Karpas-422 (cell line): Measurements from ENCODE around the gene TTLL11. TPM values are rescaled to one million over a fixed set of nuclear protein-coding genes. Genes with fewer than 3 reads are reported as not detected.

Source experiments
- DNase-seq: peaks from one replicate; pipeline ENCODE4 v3.0.0-alpha.2; 2015
- H2AFZ ChIP-seq: fragments of 200-600 bp; sonication (generic); 2 replicates; pipeline ENCODE4 v1.6.1; 2014; ENCODE audit warnings: antibody characterized with exemption, low read length, mixed read lengths
- H3K27ac ChIP-seq: fragments of 200-600 bp; sonication (generic); 2 replicates; pipeline ENCODE4 v1.5.1; 2014; ENCODE audit warnings: mild to moderate bottlenecking, low read length, moderate library complexity
- H3K27me3 ChIP-seq: fragments of 200-600 bp; sonication (generic); 2 replicates; pipeline ENCODE4 v1.6.1; 2014; ENCODE audit warnings: low read length, mixed read lengths
- H3K36me3 ChIP-seq: fragments of 200-600 bp; sonication (generic); 2 replicates; pipeline ENCODE4 v1.6.1; 2014; ENCODE audit warnings: low read length, mixed read lengths; ENCODE audit not compliant: insufficient read depth
- H3K4me1 ChIP-seq: fragments of 200-600 bp; sonication (generic); 2 replicates; pipeline ENCODE4 v1.6.1; 2014; ENCODE audit warnings: mild to moderate bottlenecking, low read length, mixed read lengths
- H3K4me2 ChIP-seq: fragments of 200-600 bp; sonication (generic); 2 replicates; pipeline ENCODE4 v1.6.1; 2014; ENCODE audit warnings: low read length, low read depth, mild to moderate bottlenecking; ENCODE audit not compliant: poor library complexity, severe bottlenecking
- H3K4me3 ChIP-seq: fragments of 200-600 bp; sonication (generic); 2 replicates; pipeline ENCODE4 v1.5.1; 2014; ENCODE audit warnings: mild to moderate bottlenecking, antibody characterized with exemption, low read length, mixed read lengths
- H3K79me2 ChIP-seq: fragments of 200-600 bp; sonication (generic); 2 replicates; pipeline ENCODE4 v1.6.1; 2014; ENCODE audit warnings: mild to moderate bottlenecking, low read length, mixed read lengths
- H3K9ac ChIP-seq: fragments of 200-600 bp; sonication (generic); 2 replicates; pipeline ENCODE4 v1.6.0; 2014; ENCODE audit warnings: low read length
- H3K9me2 ChIP-seq: fragments of 200-600 bp; sonication (generic), shearing (Covaris generic); replicated peaks from 2 replicates; pipeline ENCODE4 v1.6.0; 2014; ENCODE audit warnings: mild to moderate bottlenecking, low read length, moderate library complexity; ENCODE audit not compliant: insufficient read depth
- H3K9me3 ChIP-seq: fragments of 300-700, 200-600 bp; sonication (generic); 2 replicates; pipeline ENCODE4 v1.6.1; 2014; ENCODE audit warnings: low read length, mixed read lengths
- H4K20me1 ChIP-seq: fragments of 200-600 bp; sonication (generic); 2 replicates; pipeline ENCODE4 v1.6.1; 2014; ENCODE audit warnings: mild to moderate bottlenecking, antibody characterized with exemption, low read length, low read depth; ENCODE audit not compliant: insufficient read depth
- total RNA-seq: library from RNA; depleted of rRNA; stranded (reverse); fragments of >200 nt; shearing (Covaris generic); gene quantifications from 2 replicates; pipeline ENCODE4 v1.2.3, GENCODE V29; 2014; ENCODE audit warnings: low replicate concordance

Gene TTLL11
- total RNA-seq, 1 experiment from 2014 or later, result 2.5 TPM

DNA sequence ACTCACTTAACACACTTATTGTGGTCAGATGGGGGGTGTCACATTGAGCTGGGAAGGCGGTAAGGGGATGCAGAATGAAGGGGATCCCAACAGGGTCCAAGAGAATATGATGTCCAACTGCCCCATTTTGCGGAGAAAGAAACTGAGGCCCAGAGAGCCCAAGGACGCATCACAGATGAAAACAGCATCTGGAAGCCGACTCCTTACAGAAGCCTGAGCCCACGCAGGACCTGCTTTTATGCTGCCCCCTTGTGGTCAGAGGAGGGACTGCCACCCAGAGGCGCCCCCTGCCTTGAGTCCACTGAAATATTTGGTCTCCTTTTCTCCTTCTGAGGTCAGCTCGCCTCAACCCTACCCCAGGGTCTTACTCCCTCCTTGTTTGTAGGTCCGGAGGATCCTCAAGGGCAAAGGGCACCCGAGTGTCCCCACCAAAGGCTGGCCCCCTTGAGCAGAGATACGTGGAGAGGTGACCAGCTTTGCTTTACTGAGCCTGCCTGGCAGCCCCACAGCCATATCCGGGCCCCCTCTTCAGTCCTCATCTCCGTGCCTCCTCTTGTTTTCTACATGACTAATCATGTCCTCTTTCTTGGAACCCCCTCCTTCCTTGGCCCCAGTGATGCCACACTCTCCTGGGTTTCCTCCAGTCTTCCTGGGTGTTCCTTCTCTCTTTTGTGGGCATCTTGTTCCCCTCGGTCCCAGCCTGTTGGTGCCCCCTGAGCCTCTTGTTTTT is 30.0 kb upstream of the TTLL11 start:
- H3K9me3 ChIP-seq, result no peaks in the 10 kb centered on the region

DNA sequence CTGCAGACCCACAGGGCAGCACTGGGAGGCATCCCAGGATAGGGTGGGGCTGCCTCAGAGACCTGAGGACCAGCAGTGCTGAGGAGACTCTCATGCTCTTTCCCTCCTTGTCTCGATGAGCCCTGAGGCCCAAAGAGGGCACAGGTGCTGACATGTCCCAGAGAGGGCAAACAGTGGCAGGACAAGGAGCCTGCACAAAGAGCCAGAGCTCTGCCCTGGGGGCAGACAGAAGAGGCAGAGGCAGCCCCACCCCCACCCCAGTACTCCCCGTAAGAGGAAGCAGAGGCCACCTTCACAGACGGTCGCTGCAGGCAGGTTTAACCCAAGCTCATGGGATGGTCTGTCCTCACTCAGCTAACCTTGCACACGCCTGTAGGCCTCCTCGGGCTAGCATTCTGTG is 29.4 kb upstream of the TTLL11 start:
- no peak overlapping the region for H2AFZ ChIP-seq
- H3K9ac ChIP-seq, result no peak overlapping the region
- no peaks in the 10 kb centered on the region for H3K4me1 ChIP-seq
- H3K4me2 ChIP-seq, result no peak overlapping the region
- no peak for DNase-seq
- no peaks in the 10 kb centered on the region for H3K27me3 ChIP-seq
- H3K9me3 ChIP-seq, result no peaks in the 10 kb centered on the region
- H3K36me3 ChIP-seq, result no peaks in the 10 kb centered on the region
- no peaks in the 10 kb centered on the region; the same call in 1 of the 2 replicates for H4K20me1 ChIP-seq
- H3K9me2 ChIP-seq, result no peaks in the 10 kb centered on the region
- H3K27ac ChIP-seq, result no peak overlapping the region
- no peak overlapping the region for H3K4me3 ChIP-seq
- no peaks in the 10 kb centered on the region for H3K79me2 ChIP-seq

More for the DNA sequence above, 30.0 kb upstream of the TTLL11 start:
- Histone ChIP-seq H3K36me3 (no peaks in the 10 kb centered on the region), H3K79me2 (no peaks in the 10 kb centered on the region), H3K9me2 (no peaks in the 10 kb centered on the region), H3K4me2 (no peak overlapping the region), H4K20me1 (no peaks in the 10 kb centered on the region; the same call in 1 of the 2 replicates), H3K4me1 (no peaks in the 10 kb centered on the region), H3K9ac (no peak overlapping the region), H2AFZ (no peak overlapping the region), H3K4me3 (no peak overlapping the region), H3K27ac (no peak overlapping the region), H3K27me3 (no peaks in the 10 kb centered on the region)
- peak; percentile 90 for DNase-seq

- Histone ChIP-seq H4K20me1 (no peaks in the 10 kb centered on the region; the same call in 1 of the 2 replicates), H3K4me3 (no peak overlapping the region), H3K4me1 (no peaks in the 10 kb centered on the region), H3K27me3 (no peaks in the 10 kb centered on the region), H3K79me2 (no peaks in the 10 kb centered on the region), H3K9ac (no peak overlapping the region), H3K9me2 (no peaks in the 10 kb centered on the region), H3K4me2 (no peak overlapping the region), H3K36me3 (no peaks in the 10 kb centered on the region), H3K27ac (no peak overlapping the region), H3K9me3 (no peaks in the 10 kb centered on the region), H2AFZ (no peak overlapping the region)
- DNase-seq, result no peak
Observed at GRCh38 chr9:122121931-122122330, 28.8 kb upstream of the TTLL11 start.

DNA sequence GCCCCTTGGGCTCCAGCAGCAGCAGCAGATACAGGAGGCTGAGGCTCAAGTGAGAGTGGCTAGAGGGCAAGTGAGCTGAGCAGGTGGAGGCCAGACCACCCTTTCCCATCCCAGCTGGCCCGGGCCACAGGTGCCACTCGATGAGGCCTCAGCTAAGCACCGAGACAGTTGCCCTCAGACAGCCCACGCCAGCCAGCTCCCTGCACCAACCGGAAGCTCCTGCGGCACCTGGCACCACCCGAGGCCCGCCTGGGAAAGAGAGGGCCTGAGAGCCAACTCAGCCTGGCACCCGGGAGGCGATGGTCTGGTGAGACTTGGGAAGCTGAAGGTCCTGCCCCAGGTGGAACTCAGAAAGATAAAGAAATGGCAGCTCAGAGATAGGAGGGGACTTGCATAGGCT is 28.3 kb upstream of the TTLL11 start:
- no peaks in the 10 kb centered on the region for H3K79me2 ChIP-seq

DNA sequence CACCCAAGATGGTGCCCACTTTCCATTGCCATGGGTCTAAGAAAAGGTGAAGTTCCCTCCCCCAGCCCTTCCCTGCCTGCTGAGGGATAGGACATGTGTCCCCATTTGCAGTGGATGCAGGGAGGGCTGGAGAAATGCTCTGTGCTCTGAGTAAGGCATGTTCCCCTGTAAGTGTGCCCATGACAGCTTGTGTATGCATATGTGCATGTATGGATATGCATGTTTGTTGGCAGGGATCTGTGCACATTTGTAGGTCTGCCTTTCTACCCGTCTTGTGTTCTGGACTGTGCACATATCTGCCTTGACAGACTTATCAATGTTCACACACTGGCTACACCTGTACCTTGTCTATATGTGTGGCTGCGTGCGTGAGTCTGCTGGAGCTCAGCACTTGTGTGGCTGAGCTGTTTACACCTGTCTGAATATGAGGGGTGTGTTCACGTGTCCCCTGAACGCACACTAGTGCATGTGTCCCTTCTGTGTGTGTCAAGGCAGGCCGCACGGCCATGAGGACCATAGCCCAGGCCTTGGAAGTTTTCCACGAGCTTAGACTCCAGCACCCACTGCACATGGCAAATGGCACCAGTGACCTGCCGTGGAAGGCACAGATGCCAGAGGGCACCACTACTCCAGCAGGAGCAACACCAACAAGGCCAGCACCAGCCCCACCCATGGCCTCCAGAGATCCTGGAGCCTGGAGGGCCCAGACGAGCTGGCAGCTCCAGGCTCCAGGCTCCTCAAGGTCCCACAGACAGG is 27.4 kb upstream of the TTLL11 start:
- no peak overlapping the region for H3K4me2 ChIP-seq
- no peaks in the 10 kb centered on the region for H3K36me3 ChIP-seq
- H3K4me1 ChIP-seq, result no peaks in the 10 kb centered on the region
- H3K9me2 ChIP-seq, result no peaks in the 10 kb centered on the region
- H3K27ac ChIP-seq, result no peak overlapping the region
- H3K9me3 ChIP-seq, result no peaks in the 10 kb centered on the region
- DNase-seq, result no peak
- H3K27me3 ChIP-seq, result no peaks in the 10 kb centered on the region
- H3K79me2 ChIP-seq, result no peaks in the 10 kb centered on the region
- no peak overlapping the region for H2AFZ ChIP-seq
- H3K9ac ChIP-seq, result no peak overlapping the region
- no peak overlapping the region for H3K4me3 ChIP-seq
- H4K20me1 ChIP-seq, result no peaks in the 10 kb centered on the region; the same call in 1 of the 2 replicates

More for the DNA sequence above, 28.3 kb upstream of the TTLL11 start:
- Histone ChIP-seq H3K9me3 (no peaks in the 10 kb centered on the region), H3K27me3 (no peaks in the 10 kb centered on the region), H3K4me2 (no peak overlapping the region), H3K9ac (no peak overlapping the region), H3K9me2 (no peaks in the 10 kb centered on the region), H3K4me1 (no peaks in the 10 kb centered on the region), H3K36me3 (no peaks in the 10 kb centered on the region), H3K27ac (no peak overlapping the region), H4K20me1 (no peaks in the 10 kb centered on the region; the same call in 1 of the 2 replicates), H2AFZ (no peak overlapping the region), H3K4me3 (no peak overlapping the region)
- DNase-seq, result no peak

DNA sequence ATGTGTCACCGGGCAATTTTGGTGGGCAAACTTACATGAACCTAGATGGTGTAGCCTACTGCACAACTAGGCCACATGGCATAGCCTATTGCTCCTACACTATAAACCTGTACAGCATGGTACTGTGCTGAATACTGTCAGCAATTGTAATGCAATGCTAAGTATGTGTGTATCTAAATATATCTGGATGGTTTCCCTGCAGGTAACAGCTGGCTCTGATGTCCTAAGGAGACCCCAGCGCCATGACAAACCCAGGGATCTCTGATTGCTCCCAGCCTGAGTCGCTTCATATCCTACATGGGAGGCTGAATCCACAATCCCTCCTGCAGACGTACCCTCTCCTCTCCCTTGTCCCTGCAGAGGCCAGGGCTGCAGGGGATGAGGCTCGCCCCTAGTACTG is 26.6 kb upstream of the TTLL11 start:
- no peaks in the 10 kb centered on the region for H3K79me2 ChIP-seq
- no peaks in the 10 kb centered on the region; the same call in 1 of the 2 replicates for H4K20me1 ChIP-seq
- no peaks in the 10 kb centered on the region for H3K36me3 ChIP-seq
- no peaks in the 10 kb centered on the region for H3K9me3 ChIP-seq
- no peak overlapping the region for H3K27ac ChIP-seq
- no peak overlapping the region for H2AFZ ChIP-seq
- H3K9me2 ChIP-seq, result no peaks in the 10 kb centered on the region
- DNase-seq, result no peak
- H3K4me2 ChIP-seq, result no peak overlapping the region
- no peak overlapping the region for H3K4me3 ChIP-seq
- H3K27me3 ChIP-seq, result no peaks in the 10 kb centered on the region
- no peak overlapping the region for H3K9ac ChIP-seq
- no peaks in the 10 kb centered on the region for H3K4me1 ChIP-seq

DNA sequence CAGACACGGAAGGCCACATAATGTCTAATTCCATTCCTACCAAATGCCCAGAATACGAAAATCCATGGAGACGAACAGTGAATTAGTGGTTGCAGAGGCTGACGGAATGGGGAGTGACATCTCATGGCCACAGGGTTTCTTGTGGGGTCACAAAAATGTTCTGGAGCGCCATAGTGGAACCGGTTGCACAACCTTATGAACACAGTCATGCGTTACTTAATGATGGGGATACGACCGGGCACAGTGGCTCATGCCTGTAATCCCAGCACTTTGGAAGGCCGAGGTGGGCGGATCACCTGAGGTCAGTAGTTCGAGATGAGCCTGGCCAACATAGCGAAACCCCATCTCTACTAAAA is 26.0 kb upstream of the TTLL11 start:
- Histone ChIP-seq H3K79me2 (no peaks in the 10 kb centered on the region), H3K4me1 (no peaks in the 10 kb centered on the region), H3K36me3 (no peaks in the 10 kb centered on the region), H3K9ac (no peak overlapping the region), H3K4me2 (no peak overlapping the region), H3K9me2 (no peaks in the 10 kb centered on the region), H2AFZ (no peak overlapping the region), H3K27ac (no peak overlapping the region), H3K9me3 (no peaks in the 10 kb centered on the region), H4K20me1 (no peaks in the 10 kb centered on the region; the same call in 1 of the 2 replicates), H3K4me3 (no peak overlapping the region), H3K27me3 (no peaks in the 10 kb centered on the region)
- no peak for DNase-seq

- Histone ChIP-seq H3K27me3 (no peaks in the 10 kb centered on the region), H3K9me3 (no peaks in the 10 kb centered on the region), H3K9ac (no peak overlapping the region), H3K4me1 (no peaks in the 10 kb centered on the region), H2AFZ (no peak overlapping the region), H3K9me2 (no peaks in the 10 kb centered on the region), H3K36me3 (no peaks in the 10 kb centered on the region), H3K79me2 (no peaks in the 10 kb centered on the region), H3K4me3 (no peak overlapping the region), H4K20me1 (no peaks in the 10 kb centered on the region; the same call in 1 of the 2 replicates), H3K27ac (no peak overlapping the region), H3K4me2 (no peak overlapping the region)
- DNase-seq, result no peak
Observed at GRCh38 chr9:122118343-122119165, 25.4 kb upstream of the TTLL11 start.
